ENCODE data around the gene FMO2. TPM values are rescaled to one million over a fixed set of nuclear protein-coding genes. Genes with fewer than 3 reads are reported as not detected.
"Not testable (repeated sequence)": the region's sequence is repeated elsewhere in the genome, so short reads cannot be mapped to it uniquely, and the experiment has no call there.

Gene FMO2
- total and polyA plus RNA-seq, 10 of the 15 experiments (the other 5 are each of a cell fraction or from before 2014, with no cell fraction given) = not detected

DNA sequence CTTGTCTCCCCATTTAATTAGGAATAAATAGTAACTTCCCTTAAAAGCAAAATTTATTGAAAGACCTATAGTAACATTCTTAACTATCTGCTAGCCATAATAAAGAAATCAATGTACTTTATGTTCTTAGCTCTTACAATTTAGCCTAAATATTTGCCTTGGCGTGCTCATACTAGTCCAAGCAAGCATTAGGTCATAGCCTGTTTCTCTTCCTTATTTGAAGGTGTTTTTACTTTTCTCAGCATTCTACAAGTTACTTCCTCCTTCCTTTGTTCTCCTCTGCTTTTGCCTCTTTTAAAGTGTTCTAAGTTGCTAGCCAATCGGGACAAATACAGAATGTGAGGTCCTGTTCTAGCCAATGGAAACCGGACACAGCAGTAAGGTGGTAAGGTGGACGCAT, 39.2 kb downstream of the FMO2 start:
- H3K9me3 ChIP-seq (replicated peaks; ENCODE audit: control insufficient read depth, insufficient read depth, low read length); H3K9ac ChIP-seq (ENCODE audit: control insufficient read depth, insufficient read depth, low read length); H3K4me1 ChIP-seq (ENCODE audit: control insufficient read depth, insufficient read depth, low read length); in situ Hi-C loops (cut with MboI); H2AFZ ChIP-seq (ENCODE audit: control insufficient read depth, low read depth, low read length); H3K79me2 ChIP-seq (ENCODE audit: control insufficient read depth, insufficient read depth, low read length); H3K4me2 ChIP-seq (ENCODE audit: control insufficient read depth, insufficient read depth); intact Hi-C loops (cut with micrococcal nuclease; ENCODE audit: unreplicated experiment); H4K20me1 ChIP-seq (ENCODE audit: control insufficient read depth, insufficient read depth); ATAC-seq; DNase-seq (ENCODE audit: low read depth, low spot score); BruUV-seq (replicated peaks); H3K4me3 ChIP-seq; H3K36me3 ChIP-seq (ENCODE audit: control insufficient read depth in 2 of 2, insufficient read depth in 2 of 2, low read length in 1 of 2); H3K27ac ChIP-seq (ENCODE audit: control insufficient read depth, insufficient read depth); H3K27me3 ChIP-seq (replicated peaks in 1 of 2; ENCODE audit: control insufficient read depth in 2 of 2, insufficient read depth in 2 of 2, low read length in 1 of 2); RAD21 ChIA-PET (ENCODE audit: unreplicated experiment); POLR2A ChIA-PET: not testable (repeated sequence)
- FAIRE-seq = peak; percentile 27
- TF ChIP-seq ATF7 (IDR thresholded peaks at IDR 0.05; ENCODE audit: low read depth) = 0 out of 2 replicates have a peak, but pooled peaks have one; percentile 23
- 62% methylated on average over 4 of the region's 4 CpGs for WGBS (ENCODE audit: insufficient coverage, insufficient replicate concordance, low lambda C conversion rate, missing lambda C conversion rate)
- SMC1A ChIA-PET (ENCODE audit: uncharacterized antibody, unreplicated experiment) = interaction anchor here (1.2 kb wide), 1 partner anchor 257 kb away, joined by 4 read pairs; no protein-coding TSS in a partner anchor
- CTCF ChIA-PET = interaction anchor here (5.7 kb wide), 1 partner anchor 143 kb away, joined by 47 read pairs; no protein-coding TSS in a partner anchor

GRCh38 chr1:171226747-171227370, 41.8 kb downstream of the FMO2 start:
- H3K27ac ChIP-seq (ENCODE audit: control insufficient read depth, insufficient read depth) = no peak overlapping the region
- H3K79me2 ChIP-seq (ENCODE audit: control insufficient read depth, insufficient read depth, low read length) = no peaks in the 10 kb centered on the region
- WGBS (ENCODE audit: insufficient coverage, insufficient replicate concordance, low lambda C conversion rate, missing lambda C conversion rate) = 0% methylated on average over 1 of the region's 1 CpG
- intact Hi-C loops (cut with micrococcal nuclease; ENCODE audit: unreplicated experiment) = loop anchor here (1.0 to 2.0 kb wide), 2 partner anchors 146 to 260 kb away; no protein-coding TSS in a partner anchor
- FAIRE-seq (peak; percentile 80), ATAC-seq (peak; percentile 95), DNase-seq (ENCODE audit: low read depth, low spot score) (peak; percentile 11)
- in situ Hi-C loops (cut with MboI) = no loop called here
- ChIA-PET POLR2A (no interaction called here), RAD21 (ENCODE audit: unreplicated experiment) (interaction anchor here (1.0 to 2.5 kb wide), 5 partner anchors 37 to 261 kb away, joined by 3 to 21 read pairs (median 12); partner anchors contain the start of gene FMO4), SMC1A (ENCODE audit: uncharacterized antibody, unreplicated experiment) (interaction anchor here (0.7 to 2.5 kb wide), 9 partner anchors 14 to 267 kb away, joined by 3 to 23 read pairs (median 6); partner anchors contain the start of gene FMO4), CTCF (interaction anchor here (0.5 to 5.7 kb wide), 27 partner anchors 8 to 546 kb away, joined by 3 to 59 read pairs (median 4); partner anchors contain the start of gene FMO4)
- BruUV-seq (replicated peaks) = no TSS peak
- no peaks in the 10 kb centered on the region for H3K9me3 ChIP-seq (replicated peaks; ENCODE audit: control insufficient read depth, insufficient read depth, low read length)
- no peaks in the 10 kb centered on the region for H3K36me3 ChIP-seq (ENCODE audit: control insufficient read depth in 2 of 2, insufficient read depth in 2 of 2, low read length in 1 of 2)
- no peak overlapping the region for H2AFZ ChIP-seq (ENCODE audit: control insufficient read depth, low read depth, low read length)
- H3K27me3 ChIP-seq (replicated peaks in 1 of 2; ENCODE audit: control insufficient read depth in 2 of 2, insufficient read depth in 2 of 2, low read length in 1 of 2) = no peaks in the 10 kb centered on the region
- H3K4me3 ChIP-seq = no peak overlapping the region
- no peak overlapping the region for H3K9ac ChIP-seq (ENCODE audit: control insufficient read depth, insufficient read depth, low read length)
- no peaks in the 10 kb centered on the region for H3K4me1 ChIP-seq (ENCODE audit: control insufficient read depth, insufficient read depth, low read length)
- H4K20me1 ChIP-seq (ENCODE audit: control insufficient read depth, insufficient read depth) = no peaks in the 10 kb centered on the region
- no peak overlapping the region for H3K4me2 ChIP-seq (ENCODE audit: control insufficient read depth, insufficient read depth)
- peak; percentile 61 to 82 (median 73) for TF ChIP-seq CTCF (IDR thresholded peaks at IDR 0.05 in 2 of 3, conservative IDR thresholded peaks at IDR 0.05 in 1 of 3; ENCODE audit: control insufficient read depth in 2 of 3, extremely low read depth in 1 of 3, insufficient read depth in 1 of 3, low read depth in 3 of 3, low read length in 3 of 3)
- TF ChIP-seq CBFB (IDR thresholded peaks at IDR 0.05; ENCODE audit: low read depth) = no peak
- TF ChIP-seq MYB (IDR thresholded peaks at IDR 0.05; ENCODE audit: borderline replicate concordance, low read depth, low read length) = no peak
- TF ChIP-seq SMC3 (IDR thresholded peaks at IDR 0.05; ENCODE audit: borderline replicate concordance, low read length) = peak; percentile 55
- TF ChIP-seq RAD21 (IDR thresholded peaks at IDR 0.05; ENCODE audit: insufficient read depth, low read depth, low read length) = peak; percentile 84

Measured in GM12878 (cell line).